NCI-H2171 (cell line): ENCODE measurements around the gene C17orf75.
"Not testable (repeated sequence)": the region's sequence is repeated elsewhere in the genome, so short reads cannot be mapped to it uniquely, and the experiment has no call there.

ENCODE experiments used
- DNase-seq: peaks from one replicate; lab custom pipeline; 2025; lab: John Stamatoyannopoulos, UW

C17orf75 gene

GRCh38 chr17:32341857-32342602 is at the start of gene C17orf75:
Gene C17orf75, minus strand, starts transcription at chr17:32342173. Its CDS starts 34 bp downstream, at chr17:32342139.
- peak; percentile 81 for DNase-seq

GRCh38 chr17:32388613-32389459 is 46.9 kb upstream of the C17orf75 start:
- DNase-seq, result no peak

- DNase-seq, result not testable (repeated sequence)
These were observed 46.2 kb upstream of the C17orf75 start for GRCh38 chr17:32388128-32388527.

GRCh38 chr17:32386844-32387243 is 44.9 kb upstream of the C17orf75 start:
- no peak for DNase-seq

GRCh38 chr17:32385971-32386370 is 44.0 kb upstream of the C17orf75 start:
- no peak for DNase-seq

- no peak for DNase-seq
These were observed 43.1 kb upstream of the C17orf75 start for GRCh38 chr17:32385121-32385520.

GRCh38 chr17:32383926-32384434 is 42.0 kb upstream of the C17orf75 start:
- no peak for DNase-seq

GRCh38 chr17:32382526-32383223 is 40.7 kb upstream of the C17orf75 start:
- no peak for DNase-seq

- no peak for DNase-seq
These were observed 28.5 kb upstream of the C17orf75 start for GRCh38 chr17:32370426-32370825.

- DNase-seq, result no peak
These were observed 19.3 kb upstream of the C17orf75 start for GRCh38 chr17:32361270-32361669.

- DNase-seq, result no peak
These were observed 15.6 kb upstream of the C17orf75 start for GRCh38 chr17:32357615-32358014.

GRCh38 chr17:32356750-32357149 is 14.8 kb upstream of the C17orf75 start:
- no peak for DNase-seq

GRCh38 chr17:32356378-32356743 is 14.4 kb upstream of the C17orf75 start:
- DNase-seq, result no peak

GRCh38 chr17:32355649-32356377 is 13.8 kb upstream of the C17orf75 start:
- no peak for DNase-seq

GRCh38 chr17:32352734-32353133 is 10.8 kb upstream of the C17orf75 start:
- DNase-seq, result not testable (repeated sequence)

- peak; percentile 44 for DNase-seq
These were observed 8.9 kb upstream of the C17orf75 start for GRCh38 chr17:32350666-32351418.

GRCh38 chr17:32349854-32350665 is 8.1 kb upstream of the C17orf75 start, which contains the start of gene ZNF207:
Gene ZNF207, plus strand, starts transcription at chr17:32350157. Its CDS starts 129 bp downstream, at chr17:32350286.
- DNase-seq, result peak; percentile 97

- DNase-seq, result no peak
These were observed 7.5 kb upstream of the C17orf75 start for GRCh38 chr17:32349503-32349853.

- DNase-seq, result no peak
These were observed 6.5 kb upstream of the C17orf75 start for GRCh38 chr17:32348483-32348800.

GRCh38 chr17:32345951-32346600 is 4.1 kb upstream of the C17orf75 start:
- no peak for DNase-seq
